GM18868 (cell line): ENCODE data around the gene SLC26A9.

ENCODE experiments used
- ATAC-seq: cut with Tn5 transposase; IDR thresholded peaks from one replicate; pipeline ENCODE4 v1.9.1; 2021; ENCODE audit warnings: mild to moderate bottlenecking, moderate library complexity; ENCODE audit not compliant: unreplicated experiment

SLC26A9 gene

DNA sequence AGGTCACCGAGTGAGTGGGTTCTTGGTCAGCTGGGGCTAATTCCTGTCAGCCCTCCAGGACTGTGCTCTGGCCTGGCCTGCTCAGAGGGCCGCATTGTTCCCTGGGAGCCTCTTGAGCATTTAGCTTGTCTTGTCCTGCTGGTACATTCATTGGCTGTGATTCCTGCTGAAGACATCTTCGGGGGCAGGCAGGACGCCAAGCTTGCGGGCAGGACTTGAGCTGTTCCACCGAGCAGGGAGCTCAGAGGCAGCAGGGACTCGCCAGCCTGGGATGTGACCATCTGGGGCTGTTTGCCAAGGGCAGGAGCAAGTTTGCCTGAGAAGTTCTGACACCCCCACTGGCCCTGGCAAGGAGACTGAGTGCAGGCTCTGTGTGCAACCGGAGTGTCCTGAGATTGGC is 7.0 kb upstream of the SLC26A9 start:
- ATAC-seq = no peak

DNA sequence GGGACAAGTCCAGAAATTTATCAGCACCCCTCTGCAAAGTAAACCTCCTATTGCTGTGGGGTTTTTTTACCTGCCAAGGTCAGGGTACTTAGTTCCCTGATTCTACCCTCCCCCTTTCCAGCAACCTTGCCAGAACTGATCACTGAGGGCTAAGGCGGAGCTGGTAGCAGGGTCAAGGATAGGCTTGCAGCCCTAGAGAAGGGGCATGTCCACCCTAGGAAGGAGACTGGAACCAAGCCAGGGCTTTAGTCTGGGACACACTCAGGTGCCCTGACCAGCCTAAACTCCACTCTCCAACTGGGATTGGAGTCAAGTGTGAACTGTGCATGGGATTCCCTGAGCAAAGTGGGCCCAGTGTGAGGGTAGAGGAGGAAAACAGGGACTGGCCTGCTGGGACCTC is 6.5 kb upstream of the SLC26A9 start:
- no peak for ATAC-seq

DNA sequence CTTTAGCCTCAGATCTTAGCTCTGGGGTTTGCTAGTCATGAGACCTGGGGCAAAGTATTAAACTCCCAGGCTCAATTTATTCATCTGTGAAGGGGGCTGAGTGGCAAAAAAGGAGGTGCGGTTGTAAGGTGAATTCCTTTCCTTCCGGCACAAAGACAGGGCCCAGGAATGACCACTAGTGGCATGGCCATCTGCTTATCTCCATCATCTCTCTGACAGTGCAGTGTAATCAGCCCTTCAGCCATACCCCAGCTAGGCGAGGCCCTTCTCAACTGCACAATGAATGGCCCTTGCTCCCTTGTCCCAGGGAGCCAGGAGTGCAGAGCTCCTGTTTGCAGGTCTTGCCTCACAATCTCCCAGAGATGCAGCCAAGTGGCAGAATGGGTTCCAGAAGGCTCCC is 5.6 kb upstream of the SLC26A9 start:
- no peak for ATAC-seq

DNA sequence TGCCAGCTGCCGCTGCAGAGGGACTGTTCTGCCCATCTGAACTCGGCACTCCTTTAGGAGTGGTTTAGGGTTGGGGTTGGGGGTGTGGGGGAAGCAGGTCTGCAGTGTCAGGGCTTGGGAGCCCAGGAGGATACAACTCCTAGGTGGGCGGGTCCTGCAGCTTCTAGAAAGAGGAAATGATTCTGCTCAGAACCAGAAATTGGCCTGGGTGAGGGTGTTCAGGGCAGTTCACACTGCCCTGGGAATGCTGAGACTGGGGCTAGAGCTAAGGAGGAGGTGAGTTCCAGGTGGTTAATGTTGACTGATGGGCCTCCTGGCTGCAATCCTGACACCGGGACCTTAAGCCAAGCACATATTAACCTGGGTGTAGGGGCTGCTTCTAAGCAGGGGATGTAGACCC is 4.8 kb upstream of the SLC26A9 start:
- ATAC-seq = no peak

DNA sequence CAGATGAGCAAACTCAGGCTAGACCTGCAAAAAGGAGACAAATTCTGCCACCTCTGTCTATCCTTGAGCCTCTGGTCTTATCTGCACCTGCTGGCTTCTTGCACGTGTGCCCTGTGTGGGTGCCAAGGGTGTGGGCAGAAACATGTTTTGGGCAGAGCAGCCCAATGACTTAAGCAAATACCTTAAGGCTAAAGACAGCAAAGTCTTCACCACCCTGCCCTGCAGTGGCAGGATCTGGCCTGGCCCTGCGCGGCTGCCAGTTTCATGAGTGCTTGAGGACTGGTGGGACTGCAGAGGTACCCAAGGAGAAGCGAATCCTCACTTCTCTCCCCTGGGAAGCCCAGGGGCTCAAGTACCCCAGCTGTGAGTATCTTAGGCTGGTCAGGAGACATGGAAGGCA is 3.8 kb upstream of the SLC26A9 start:
- ATAC-seq = no peak

DNA sequence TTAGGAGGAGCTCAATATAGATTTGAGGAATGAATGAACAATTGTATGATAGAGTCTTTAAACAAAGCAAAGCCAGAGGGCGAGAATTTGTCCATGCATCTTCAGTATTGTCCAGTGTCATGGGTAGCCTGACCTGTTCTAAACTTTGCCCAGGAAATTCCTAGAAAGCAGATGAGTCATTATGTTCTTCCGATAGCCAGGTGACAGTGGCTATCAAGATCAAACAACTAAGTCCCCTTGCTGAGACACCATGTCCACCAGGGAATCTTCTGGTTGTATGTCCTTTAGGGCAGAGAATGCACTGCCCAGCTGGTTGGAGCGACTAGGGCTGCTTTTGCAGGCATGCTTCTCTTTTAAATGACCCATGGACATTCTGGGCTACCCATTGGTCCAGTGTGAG is 1.8 kb upstream of the SLC26A9 start:
- ATAC-seq = no peak

DNA sequence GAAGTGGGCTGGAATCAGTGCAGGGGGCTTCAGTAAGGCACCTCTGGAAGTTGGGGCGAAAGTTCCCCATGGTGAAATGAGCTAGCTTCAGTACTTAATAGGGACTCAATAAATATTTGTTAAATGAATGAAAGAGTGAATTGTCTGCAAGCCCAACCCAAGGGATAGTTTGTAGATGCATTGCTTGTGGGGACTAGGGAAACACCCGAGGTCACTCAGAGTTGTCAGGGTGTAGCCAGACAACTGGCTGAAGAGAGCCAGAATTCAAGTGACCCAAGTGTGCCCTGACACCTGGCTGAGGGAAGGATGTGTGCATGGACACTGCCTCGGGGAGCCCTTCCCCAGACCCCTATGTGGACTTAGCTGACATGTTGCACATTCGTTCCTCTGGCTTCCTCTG is 1.3 kb upstream of the SLC26A9 start:
- no peak for ATAC-seq

DNA sequence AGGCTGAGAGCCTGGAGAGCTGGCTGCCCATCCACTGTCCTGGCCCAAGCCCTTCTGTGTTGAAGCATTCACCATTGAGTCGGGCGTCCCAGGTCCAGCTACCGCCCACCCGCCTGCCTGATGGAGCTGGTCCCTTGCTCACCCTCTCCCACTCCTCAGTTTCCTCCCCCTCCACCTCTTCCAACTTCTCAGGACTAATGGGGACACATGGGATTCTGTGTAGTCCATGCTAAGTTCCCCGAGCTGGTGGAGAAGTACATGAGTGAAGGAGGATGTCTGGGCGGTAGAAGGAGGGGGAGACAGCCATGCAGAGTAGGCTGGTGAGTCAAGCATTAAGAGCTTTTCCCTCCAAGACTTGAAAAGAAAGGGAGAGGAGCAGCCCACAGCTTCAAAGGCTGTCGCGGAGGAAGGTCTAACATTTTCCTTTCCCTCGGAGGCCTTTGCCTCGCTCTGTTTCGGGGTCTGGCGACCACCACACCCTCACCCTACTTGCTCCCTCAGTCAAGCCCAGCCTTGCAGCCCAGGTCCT is 561 bp downstream of the SLC26A9 start:
- ATAC-seq = no peak

DNA sequence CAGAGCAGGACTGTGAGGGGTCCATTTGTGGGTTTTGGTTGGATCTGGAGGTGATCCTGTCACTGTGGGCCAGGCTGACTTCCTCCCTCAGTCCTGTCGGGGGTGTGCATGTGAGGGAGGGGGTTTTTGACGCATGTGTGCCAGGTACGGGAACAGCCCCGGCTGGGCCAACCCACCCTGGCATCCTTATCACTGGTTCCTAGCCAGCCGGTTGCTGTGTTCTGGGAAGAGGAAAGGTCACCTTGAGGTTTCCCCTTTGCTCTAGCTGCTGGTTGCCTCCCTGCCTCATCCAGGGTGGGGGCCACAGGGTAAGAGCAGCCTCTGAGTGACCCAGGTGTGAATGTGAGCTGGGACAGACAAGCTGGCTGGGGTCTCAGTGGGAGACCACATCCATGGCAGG is 2.5 kb downstream of the SLC26A9 start:
- ATAC-seq = no peak

DNA sequence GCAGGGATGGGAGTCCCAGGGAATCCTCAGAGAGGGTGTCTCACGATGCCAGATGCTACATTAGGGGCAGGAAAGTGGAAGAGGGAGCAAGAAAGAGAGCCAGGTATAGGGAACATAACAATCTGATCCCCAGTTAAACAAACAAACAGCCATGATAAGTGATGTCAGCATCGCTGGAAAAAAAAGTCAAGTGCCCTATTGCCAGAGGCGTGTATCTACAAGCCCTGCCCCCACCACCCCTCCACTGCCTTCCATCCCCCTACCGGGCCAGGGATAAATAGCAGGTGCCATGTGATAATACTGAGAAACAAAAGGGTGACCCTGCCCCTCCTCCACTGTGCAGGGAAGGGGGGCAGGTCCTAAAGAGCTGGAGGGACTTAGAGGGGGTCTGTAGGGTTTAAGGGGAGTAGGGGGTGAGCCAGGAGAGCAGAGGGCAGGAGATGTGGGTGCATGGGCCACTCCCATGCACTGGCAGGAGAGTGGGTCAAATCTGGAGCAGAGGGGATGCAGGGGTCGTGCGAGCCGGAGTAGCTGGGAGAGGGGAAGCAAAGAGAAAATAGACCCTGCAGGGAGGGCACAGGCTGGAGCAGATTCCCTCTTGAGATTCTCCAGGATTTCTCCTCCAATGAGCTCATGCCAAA is 3.4 kb downstream of the SLC26A9 start:
- ATAC-seq = no peak

DNA sequence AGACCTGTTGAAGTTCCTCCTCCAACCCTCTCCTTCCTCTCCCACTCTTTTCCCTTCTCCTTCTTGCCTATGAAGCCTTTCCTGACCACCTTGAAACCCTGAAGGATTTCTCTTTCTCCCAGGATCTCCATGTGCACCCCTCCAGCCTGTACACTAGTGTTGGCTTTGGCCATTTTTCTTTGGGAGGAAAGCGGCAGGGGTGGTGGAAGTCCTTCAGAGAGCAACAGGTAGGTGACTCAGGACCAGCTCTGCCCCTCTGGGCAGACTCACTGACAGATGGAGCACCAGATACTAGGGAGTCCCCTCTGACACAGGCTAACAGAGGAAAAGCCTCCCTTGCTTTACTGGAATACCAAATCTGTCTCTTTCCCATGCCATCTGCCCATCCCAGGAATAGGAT is 4.6 kb downstream of the SLC26A9 start:
- no peak for ATAC-seq

DNA sequence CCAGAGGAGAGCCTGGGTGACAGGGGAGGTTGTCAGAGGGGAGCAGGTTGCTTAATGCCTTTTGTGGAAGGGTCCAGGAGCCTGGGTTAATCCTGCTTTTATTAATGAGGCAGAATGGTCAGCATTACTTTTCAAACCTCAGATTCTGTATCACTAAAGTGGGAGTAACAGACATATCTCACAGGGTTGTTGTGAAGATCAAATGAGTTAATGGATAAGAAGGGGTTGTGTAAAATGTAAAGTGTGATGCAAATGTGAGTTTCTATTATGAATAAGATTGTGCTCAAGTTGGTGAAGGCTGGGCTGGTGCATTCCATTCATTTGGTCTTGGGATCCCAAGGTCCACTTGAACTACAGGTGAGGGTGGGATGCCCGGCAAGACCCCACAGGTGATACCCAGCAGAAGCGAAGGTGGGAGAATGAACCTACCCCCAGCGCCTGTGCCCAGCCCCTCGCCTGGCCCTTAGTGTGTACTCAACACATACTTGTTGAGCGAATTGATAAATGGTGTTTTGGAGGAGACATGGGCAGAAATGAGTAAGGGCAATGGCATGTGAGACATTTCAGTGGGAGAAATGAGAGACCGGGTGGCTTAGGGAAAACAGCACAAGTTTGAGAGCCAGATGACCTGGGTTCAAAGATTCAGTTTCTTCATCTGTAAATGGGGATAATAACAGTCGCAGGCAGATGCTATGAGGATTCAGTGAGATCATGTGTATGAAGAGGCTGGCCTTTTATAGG is 6.2 kb downstream of the SLC26A9 start:
- ATAC-seq = no peak

DNA sequence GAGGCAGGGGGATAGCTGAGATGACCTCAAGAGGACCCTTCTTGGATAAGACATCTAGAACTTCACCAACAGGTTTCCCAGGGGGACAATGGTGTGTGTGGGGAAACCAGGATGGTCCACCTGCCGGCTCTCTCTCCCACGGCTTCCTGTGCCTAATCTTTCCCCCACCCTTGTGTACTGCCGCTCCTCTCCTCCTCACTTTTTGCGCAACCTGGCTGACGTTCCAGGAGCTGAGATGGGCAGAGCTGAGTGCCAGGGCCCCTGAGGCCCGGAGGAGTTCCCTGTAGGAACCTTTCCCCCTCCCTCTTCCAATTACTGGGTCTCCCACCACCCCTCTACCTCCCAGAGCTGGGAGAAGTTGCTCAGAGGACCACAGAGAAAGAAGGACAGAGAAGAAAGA is 6.9 kb downstream of the SLC26A9 start:
- ATAC-seq = no peak

DNA sequence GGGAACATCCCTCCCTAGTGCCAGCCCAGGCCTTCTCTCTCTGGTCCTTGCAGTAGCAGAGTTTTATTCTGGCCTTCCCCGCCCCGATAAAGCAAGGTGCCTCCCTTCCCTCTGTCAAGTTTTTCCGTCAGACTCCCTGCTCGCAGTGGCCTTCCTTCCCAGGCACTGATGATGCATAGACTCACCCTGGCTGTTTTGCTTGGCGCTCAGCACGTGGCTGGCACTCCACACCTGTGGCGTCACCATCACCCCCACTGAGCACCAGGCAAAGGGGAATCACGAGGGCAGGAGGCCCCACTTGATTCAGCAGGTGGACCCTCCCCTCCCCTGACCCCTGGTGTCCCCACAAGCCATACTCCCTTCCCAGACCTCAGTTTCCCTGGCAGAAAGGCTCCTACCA is 7.4 kb downstream of the SLC26A9 start:
- ATAC-seq = no peak

DNA sequence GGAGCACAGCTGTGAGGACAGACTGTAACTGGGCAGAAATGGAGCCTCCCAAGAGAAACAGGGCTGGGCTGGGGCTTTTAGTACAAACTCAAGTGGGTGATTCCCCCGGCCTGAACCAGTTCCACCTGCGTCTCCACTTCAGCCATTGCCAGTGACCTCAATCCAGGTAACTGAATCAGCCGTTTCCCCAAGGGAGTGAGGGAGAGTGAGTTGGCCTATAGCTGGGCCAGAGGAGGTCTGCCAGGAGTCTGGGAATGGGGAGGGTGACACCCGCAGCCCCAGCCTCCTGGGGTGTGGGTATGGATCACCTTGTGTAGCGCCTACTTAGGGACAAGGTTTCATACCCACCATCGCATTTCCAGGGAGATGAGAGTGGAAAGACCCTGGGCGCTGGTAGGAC is 8.5 kb downstream of the SLC26A9 start:
- no peak for ATAC-seq

DNA sequence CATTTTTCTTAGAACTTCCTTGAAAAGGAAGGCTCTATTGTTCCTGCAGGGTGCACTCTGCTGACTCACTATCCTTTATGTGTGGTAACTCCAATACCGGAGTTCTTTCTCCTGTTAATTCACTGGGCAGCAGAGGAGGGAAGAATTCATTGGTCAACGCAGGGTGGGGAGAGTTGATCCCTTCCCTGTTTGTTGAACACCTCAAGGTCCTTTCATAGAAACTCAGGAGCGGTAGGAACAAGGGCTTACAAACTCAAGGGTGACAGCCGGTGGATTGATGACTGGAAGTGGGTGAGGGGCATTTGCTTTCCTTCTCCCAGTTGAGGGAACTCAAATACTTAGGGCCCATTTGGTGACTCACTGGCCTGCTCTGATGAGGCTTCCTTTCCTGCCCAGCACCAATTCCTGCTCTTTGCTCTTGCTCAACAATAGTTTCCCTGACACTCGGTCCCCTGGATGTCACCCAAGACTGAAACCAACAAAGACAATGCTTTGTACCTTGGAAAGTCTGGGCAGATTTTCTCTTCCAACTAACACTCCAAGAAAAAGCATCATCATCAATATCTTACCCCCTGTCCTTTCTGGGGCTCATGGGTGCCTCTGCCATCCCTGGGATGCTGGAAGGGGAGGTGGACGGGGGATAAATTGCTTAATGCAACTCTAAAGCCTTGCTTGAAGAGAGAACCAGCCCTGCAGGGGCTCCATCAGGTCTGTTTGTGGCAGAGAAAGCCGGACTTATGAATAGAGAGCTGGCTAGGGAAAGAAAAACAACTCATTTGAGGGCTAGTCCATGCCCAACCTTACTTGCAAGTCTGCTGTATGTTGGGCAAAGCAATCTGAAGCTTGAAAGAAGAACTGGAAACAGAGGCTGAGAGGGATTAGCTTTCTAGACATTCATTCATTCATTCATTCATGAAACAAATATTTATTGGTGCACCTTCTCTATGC is 9.3 kb downstream of the SLC26A9 start:
- no peak for ATAC-seq

DNA sequence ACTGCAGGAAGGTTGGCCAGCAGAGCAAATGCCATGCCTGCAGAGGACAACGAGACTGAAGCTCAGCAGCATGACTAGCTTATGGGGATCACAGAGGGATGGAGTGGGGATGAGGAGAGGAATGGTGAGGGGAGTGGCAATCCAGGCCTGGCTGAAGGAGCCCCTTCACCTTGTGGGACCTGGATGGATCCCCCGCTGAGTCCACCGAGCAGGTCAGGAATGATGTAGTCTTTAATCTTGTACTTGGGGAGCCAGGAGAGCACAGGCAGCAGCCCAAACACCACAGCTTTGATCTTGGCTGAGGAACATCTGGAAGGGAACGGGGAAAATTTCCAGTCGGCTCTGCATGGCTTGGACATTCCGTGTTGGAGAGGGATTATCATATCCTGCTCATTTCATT is 10.5 kb downstream of the SLC26A9 start:
- no peak for ATAC-seq

DNA sequence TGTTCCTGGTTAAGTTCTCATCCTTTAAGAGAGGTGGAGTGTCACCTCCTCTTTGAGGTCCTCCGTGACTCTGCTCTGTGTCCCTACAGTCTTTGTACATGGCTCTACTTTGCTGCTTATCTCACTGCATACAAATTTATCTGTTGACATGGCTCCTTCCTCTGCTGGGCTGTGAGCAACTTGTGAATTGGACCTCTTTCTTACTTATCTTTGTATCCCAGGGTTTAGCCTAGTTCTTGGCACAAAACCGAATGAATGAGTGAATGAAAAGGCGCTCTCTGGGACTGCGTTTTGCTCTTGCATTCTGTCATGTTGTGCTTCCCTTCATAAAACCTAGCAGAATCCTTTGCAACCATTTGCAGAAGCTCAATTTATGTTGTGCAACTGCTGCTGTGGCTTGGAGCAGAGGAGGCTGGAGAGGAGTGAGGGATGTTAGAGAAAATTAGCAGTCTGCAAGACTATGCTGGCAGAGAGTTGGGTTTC is 12.4 kb downstream of the SLC26A9 start:
- ATAC-seq = no peak

DNA sequence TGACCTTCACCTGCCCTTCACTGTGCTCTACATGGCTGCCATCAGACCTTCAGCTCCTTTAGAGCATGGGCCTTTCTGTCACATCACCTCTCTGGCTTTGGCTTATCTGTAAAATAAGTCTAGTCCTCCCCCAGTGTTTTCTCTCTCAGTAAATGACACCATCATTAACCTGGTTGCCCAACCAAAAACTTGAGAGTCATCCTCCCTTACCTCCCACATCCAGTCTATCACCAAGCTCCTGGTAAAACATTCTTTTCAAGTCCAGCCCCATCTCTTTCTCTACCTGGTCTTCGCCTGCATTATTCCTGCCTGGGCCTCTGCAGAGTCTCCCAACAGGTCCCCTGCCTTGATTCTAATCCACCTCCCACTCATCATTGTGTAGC is 13.1 kb downstream of the SLC26A9 start:
- ATAC-seq = no peak

DNA sequence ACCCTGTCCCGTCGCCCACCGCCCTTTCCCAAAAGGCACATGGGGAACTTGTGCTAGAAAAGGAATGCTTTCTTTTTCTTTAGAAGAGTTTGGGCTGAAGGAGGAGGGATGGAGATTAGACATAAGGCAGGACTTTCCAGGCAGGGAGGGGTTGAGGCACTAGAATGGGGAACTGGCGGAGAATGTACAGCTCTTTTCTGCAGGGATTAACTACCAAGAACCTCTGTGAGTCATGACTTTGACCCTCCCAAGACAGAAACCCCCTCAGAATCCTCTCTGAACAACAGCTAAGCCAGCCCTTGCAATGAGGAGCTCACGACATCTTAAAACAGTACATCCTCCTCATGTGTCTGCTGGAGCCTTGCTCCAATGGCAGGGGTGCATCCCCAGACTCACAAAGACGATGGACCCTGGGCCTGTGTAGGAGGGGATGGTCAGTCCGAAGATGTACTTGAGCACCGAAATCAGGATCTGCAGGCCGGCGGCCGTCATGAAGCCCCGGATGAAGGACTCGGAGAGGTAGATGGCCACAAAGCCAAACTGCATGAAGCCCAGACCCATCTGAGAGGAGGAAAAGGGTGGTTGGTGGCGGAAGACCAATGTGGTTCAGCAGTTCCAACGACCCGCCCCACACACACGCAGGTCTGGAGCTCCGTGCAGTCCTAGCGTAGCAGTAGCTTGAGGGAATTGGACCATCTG is 13.6 kb downstream of the SLC26A9 start:
- no peak for ATAC-seq

DNA sequence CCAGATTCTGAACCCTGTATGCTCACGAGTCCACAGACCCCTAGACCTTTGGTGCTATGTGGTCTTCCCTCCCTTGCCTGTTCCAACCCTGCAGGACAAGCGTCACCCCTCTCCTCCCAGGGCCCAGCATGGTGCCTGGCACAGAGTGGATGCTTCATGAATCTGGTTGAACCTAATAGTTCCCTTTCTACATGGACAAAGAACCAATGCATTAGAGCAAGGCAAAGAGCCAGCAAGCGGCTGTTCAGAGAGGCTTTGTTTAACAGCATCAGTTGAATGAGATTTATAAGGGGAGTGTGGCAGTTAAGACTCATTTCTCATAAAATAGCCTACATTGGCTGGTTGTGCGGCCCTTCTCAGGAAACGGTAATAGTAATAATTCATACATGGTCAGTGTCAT is 14.9 kb downstream of the SLC26A9 start:
- ATAC-seq = no peak
